ENCODE results near the gene SLC25A39. TPM values are rescaled to one million over a fixed set of nuclear protein-coding genes. Genes with fewer than 3 reads are reported as not detected.

Gene SLC25A39
- total and polyA plus RNA-seq, 2 of the 13 experiments (the other 11 are each of a cell fraction or from before 2014, with no cell fraction given): 144 to 151 TPM

- TF ChIP-seq ZNF253 (CRISPR knock-in tag; IDR thresholded peaks at IDR 0.05; ENCODE audit: borderline replicate concordance): no peak
- TF ChIP-seq DNMT3B (CRISPR knock-in tag; conservative IDR thresholded peaks at IDR 0.05): no peak
- TF ChIP-seq ZNF552 (CRISPR knock-in tag; IDR thresholded peaks at IDR 0.05; ENCODE audit: borderline replicate concordance): no peak
- peak; percentile 18 for TF ChIP-seq ZNF687 (CRISPR knock-in tag; IDR thresholded peaks at IDR 0.05)
- TF ChIP-seq ZNF75D (CRISPR knock-in tag; IDR thresholded peaks at IDR 0.05; ENCODE audit: borderline replicate concordance): no peak
- TF ChIP-seq MLLT10 (CRISPR knock-in tag; IDR thresholded peaks at IDR 0.05): no peak
- no peak for TF ChIP-seq ZNF496 (CRISPR knock-in tag; IDR thresholded peaks at IDR 0.05; ENCODE audit: insufficient replicate concordance)
- no peak for TF ChIP-seq PHF8 (CRISPR knock-in tag; IDR thresholded peaks at IDR 0.05)
- 0 out of 2 replicates have a peak, but pooled peaks have one; percentile 15 for TF ChIP-seq HOXA3 (CRISPR knock-in tag; IDR thresholded peaks at IDR 0.05)
- TF ChIP-seq ZMAT3 (CRISPR knock-in tag; conservative IDR thresholded peaks at IDR 0.05): no peak
- TF ChIP-seq KDM1A (CRISPR knock-in tag; IDR thresholded peaks at IDR 0.05): no peak
- peak; percentile 34 for TF ChIP-seq SKI (IDR thresholded peaks at IDR 0.05; ENCODE audit: partially characterized antibody)
- TF ChIP-seq ZNF12 (CRISPR knock-in tag; IDR thresholded peaks at IDR 0.05): no peak
- TF ChIP-seq ZNF343 (CRISPR knock-in tag; IDR thresholded peaks at IDR 0.05): no peak
- TF ChIP-seq IKZF1 (IDR thresholded peaks at IDR 0.05): no peak
- TF ChIP-seq, protein P1, sequence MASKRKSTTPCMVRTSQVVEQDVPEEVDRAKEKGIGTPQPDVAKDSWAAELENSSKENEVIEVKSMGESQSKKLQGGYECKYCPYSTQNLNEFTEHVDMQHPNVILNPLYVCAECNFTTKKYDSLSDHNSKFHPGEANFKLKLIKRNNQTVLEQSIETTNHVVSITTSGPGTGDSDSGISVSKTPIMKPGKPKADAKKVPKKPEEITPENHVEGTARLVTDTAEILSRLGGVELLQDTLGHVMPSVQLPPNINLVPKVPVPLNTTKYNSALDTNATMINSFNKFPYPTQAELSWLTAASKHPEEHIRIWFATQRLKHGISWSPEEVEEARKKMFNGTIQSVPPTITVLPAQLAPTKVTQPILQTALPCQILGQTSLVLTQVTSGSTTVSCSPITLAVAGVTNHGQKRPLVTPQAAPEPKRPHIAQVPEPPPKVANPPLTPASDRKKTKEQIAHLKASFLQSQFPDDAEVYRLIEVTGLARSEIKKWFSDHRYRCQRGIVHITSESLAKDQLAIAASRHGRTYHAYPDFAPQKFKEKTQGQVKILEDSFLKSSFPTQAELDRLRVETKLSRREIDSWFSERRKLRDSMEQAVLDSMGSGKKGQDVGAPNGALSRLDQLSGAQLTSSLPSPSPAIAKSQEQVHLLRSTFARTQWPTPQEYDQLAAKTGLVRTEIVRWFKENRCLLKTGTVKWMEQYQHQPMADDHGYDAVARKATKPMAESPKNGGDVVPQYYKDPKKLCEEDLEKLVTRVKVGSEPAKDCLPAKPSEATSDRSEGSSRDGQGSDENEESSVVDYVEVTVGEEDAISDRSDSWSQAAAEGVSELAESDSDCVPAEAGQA (IDR thresholded peaks at IDR 0.05; ENCODE audit: low read depth): no peak
- TF ChIP-seq, protein P1 (CRISPR knock-in tag; IDR thresholded peaks at IDR 0.05; ENCODE audit: borderline replicate concordance): no peak
- TF ChIP-seq, protein P2, sequence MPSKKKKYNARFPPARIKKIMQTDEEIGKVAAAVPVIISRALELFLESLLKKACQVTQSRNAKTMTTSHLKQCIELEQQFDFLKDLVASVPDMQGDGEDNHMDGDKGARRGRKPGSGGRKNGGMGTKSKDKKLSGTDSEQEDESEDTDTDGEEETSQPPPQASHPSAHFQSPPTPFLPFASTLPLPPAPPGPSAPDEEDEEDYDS (CRISPR knock-in tag; IDR thresholded peaks at IDR 0.05): no peak
- no peak for TF ChIP-seq ZBTB37 (CRISPR knock-in tag; IDR thresholded peaks at IDR 0.05)
Observed at GRCh38 chr17:44310609-44311376, 13.8 kb downstream of the SLC25A39 start (continued).
